HepG2 (cell line): ENCODE data around the gene P2RX2.

ENCODE experiments used
- ARID4A ChIP-seq: sonication (generic); formaldehyde crosslinking; IDR thresholded peaks from 2 replicates; pipeline ENCODE4 v1.5.0; 2020; ENCODE audit warnings: mild to moderate bottlenecking, missing genetic modification reagents, borderline replicate concordance
- CTCF ChIP-seq: sonication (generic); formaldehyde crosslinking; IDR thresholded peaks from 2 replicates; pipeline ENCODE4 v1.5.0; 2020; ENCODE audit warnings: mild to moderate bottlenecking, missing genetic modification reagents, moderate library complexity
- FOSL2 ChIP-seq: sonication (generic); formaldehyde crosslinking; IDR thresholded peaks from 2 replicates; pipeline ENCODE4 v1.4.0; 2020; ENCODE audit warnings: missing genetic modification reagents
- IKZF5 ChIP-seq: IDR thresholded peaks from 2 replicates; pipeline ENCODE4 v1.6.1; 2018; ENCODE audit warnings: missing genetic modification reagents, mild to moderate bottlenecking, missing compliant biosample characterization
- NFRKB ChIP-seq: fragments of 450-650 bp; IDR thresholded peaks from 2 replicates; pipeline ENCODE4 v1.6.1; 2017
- PATZ1 ChIP-seq: sonication (generic); formaldehyde crosslinking; IDR thresholded peaks from 2 replicates; pipeline ENCODE4 v1.4.0; 2020; ENCODE audit warnings: missing genetic modification reagents
- REST ChIP-seq, 2 experiments: IDR thresholded peaks; 2 replicates each; pipeline ENCODE4 v1.6.1; 2011 to 2012; ENCODE audit warnings: low read length in 2 of 2, borderline replicate concordance in 1 of 2, low read depth in 1 of 2, mild to moderate bottlenecking in 1 of 2, moderate library complexity in 1 of 2
- RXRA ChIP-seq: sonication (generic); formaldehyde crosslinking; IDR thresholded peaks from 2 replicates; pipeline ENCODE4 v1.5.1; 2020; ENCODE audit warnings: missing genetic modification reagents
- TARDBP ChIP-seq: sonication (generic); formaldehyde crosslinking; IDR thresholded peaks from 2 replicates; pipeline ENCODE4 v1.8.0; 2022; ENCODE audit warnings: mild to moderate bottlenecking, missing genetic modification reagents
- ZNF232 ChIP-seq: sonication (generic); formaldehyde crosslinking; IDR thresholded peaks from 2 replicates; pipeline ENCODE4 v1.4.0; 2020; ENCODE audit warnings: missing genetic modification reagents, borderline replicate concordance

GRCh38 chr12:132585177-132585576, 33.4 kb upstream of the P2RX2 start:
- TF ChIP-seq REST (IDR thresholded peaks at IDR 0.05; ENCODE audit: borderline replicate concordance in 1 of 2, low read depth in 1 of 2, low read length in 2 of 2) (no peak), ARID4A (CRISPR knock-in tag) (no peak), FOSL2 (CRISPR knock-in tag) (no peak), NFRKB (no peak), TARDBP (CRISPR knock-in tag) (no peak), RXRA (CRISPR knock-in tag) (no peak), CTCF (CRISPR knock-in tag) (no peak), IKZF5 (CRISPR knock-in tag) (no peak), PATZ1 (no peak), ZNF232 (CRISPR knock-in tag) (no peak)
